ENCODE measurements around the gene DYNC1LI2. TPM values are rescaled to one million over a fixed set of nuclear protein-coding genes. Genes with fewer than 3 reads are reported as not detected.

Gene DYNC1LI2
- total RNA-seq, 4 donors from 2014 or later = 102 to 212 (median 137) TPM

DNA sequence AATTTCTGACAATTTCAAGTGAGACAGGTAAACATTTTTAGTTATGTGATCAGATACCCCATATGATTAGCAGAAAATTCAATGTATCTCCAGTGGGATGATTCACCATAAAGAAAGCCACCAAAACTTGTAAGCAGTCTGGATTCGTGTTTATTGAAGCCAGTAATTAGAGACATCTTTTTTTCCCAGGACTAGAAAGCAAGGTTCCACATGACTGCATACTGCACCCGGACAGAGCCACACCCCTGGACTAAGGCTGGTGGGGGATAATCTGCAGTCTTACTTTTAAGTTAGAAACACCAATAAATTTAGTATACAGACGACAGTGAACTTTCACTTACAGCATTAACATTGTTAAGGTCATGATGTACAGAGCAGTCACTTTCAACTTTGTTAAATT is 30.6 kb downstream of the DYNC1LI2 start:
- Histone ChIP-seq H3K27me3 (no peaks in the 10 kb centered on the region), H3K36me3 (peaks cover 45% of the 10 kb centered on the region), H3K9me3 (no peaks in the 10 kb centered on the region), H3K27ac (no peak overlapping the region), H3K4me3 (no peak overlapping the region), H3K4me1 (no peaks in the 10 kb centered on the region)
- no peak for DNase-seq (ENCODE audit: low spot score in 2 of 2)
- 55% methylated on average over 3 of the region's 3 CpGs for WGBS
- TF ChIP-seq POLR2AphosphoS5 (IDR thresholded peaks at IDR 0.05) (no peak), POLR2A (IDR thresholded peaks at IDR 0.05) (no peak), EP300 (IDR thresholded peaks at IDR 0.05) (no peak)
- TF ChIP-seq, protein P1, sequence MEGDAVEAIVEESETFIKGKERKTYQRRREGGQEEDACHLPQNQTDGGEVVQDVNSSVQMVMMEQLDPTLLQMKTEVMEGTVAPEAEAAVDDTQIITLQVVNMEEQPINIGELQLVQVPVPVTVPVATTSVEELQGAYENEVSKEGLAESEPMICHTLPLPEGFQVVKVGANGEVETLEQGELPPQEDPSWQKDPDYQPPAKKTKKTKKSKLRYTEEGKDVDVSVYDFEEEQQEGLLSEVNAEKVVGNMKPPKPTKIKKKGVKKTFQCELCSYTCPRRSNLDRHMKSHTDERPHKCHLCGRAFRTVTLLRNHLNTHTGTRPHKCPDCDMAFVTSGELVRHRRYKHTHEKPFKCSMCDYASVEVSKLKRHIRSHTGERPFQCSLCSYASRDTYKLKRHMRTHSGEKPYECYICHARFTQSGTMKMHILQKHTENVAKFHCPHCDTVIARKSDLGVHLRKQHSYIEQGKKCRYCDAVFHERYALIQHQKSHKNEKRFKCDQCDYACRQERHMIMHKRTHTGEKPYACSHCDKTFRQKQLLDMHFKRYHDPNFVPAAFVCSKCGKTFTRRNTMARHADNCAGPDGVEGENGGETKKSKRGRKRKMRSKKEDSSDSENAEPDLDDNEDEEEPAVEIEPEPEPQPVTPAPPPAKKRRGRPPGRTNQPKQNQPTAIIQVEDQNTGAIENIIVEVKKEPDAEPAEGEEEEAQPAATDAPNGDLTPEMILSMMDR (IDR thresholded peaks at IDR 0.05) = no peak

DNA sequence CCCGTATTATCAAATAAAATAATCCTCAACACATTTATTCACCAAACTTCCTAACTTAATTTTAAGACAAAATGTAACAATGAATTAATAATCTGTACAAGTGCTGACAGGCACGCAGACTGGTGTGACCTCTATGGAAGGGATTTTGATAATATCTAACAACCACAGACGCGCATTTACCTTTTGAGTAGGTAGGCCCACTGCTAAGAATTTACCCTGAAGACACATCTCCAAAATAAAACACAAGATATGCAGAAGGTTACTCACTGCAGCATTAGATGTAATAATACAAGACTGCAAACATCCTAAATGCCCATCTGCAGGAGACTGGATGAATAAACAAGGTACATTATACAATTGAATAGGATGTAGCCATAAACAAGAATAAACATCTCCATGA is 32.2 kb downstream of the DYNC1LI2 start:
- 69% methylated on average over 4 of the region's 4 CpGs for WGBS
- DNase-seq (ENCODE audit: low spot score in 2 of 2) = no peak
- Histone ChIP-seq H3K27me3 (no peaks in the 10 kb centered on the region), H3K4me1 (peaks cover 4% of the 10 kb centered on the region), H3K27ac (no peak overlapping the region), H3K4me3 (no peak overlapping the region), H3K36me3 (peaks cover 30% of the 10 kb centered on the region), H3K9me3 (no peaks in the 10 kb centered on the region)
- TF ChIP-seq POLR2AphosphoS5 (IDR thresholded peaks at IDR 0.05) (no peak), POLR2A (IDR thresholded peaks at IDR 0.05) (no peak), EP300 (IDR thresholded peaks at IDR 0.05) (no peak)
- TF ChIP-seq, protein P1 (IDR thresholded peaks at IDR 0.05) = no peak

DNA sequence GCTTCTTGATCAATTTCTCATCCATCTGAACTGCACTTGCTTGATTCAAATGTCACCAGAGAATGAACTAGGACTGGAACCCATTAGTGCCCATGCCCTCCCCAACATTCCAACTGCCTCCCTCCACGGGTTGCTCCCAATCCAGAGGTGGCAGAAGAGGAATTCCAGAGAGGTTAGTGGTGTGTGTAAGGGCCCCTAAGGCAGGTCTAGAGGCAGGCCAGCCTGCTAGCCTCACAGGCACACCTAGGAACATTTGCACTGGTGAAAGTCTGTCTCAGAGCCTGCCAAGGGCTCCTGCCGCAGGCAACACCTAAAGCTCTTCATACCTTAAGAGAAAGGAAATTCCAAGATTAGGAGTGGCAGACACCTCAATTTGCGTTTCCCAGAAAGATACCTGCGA is 33.6 kb downstream of the DYNC1LI2 start:
- no peak for TF ChIP-seq EP300 (IDR thresholded peaks at IDR 0.05)
- no peak for TF ChIP-seq POLR2AphosphoS5 (IDR thresholded peaks at IDR 0.05)
- Histone ChIP-seq H3K4me3 (no peak overlapping the region), H3K27me3 (no peaks in the 10 kb centered on the region), H3K27ac (no peak overlapping the region), H3K4me1 (peaks cover 4% of the 10 kb centered on the region), H3K9me3 (no peaks in the 10 kb centered on the region), H3K36me3 (peaks cover 15% of the 10 kb centered on the region)
- no peak for DNase-seq (ENCODE audit: low spot score in 2 of 2)
- WGBS = 53% methylated on average over 4 of the region's 4 CpGs

DNA sequence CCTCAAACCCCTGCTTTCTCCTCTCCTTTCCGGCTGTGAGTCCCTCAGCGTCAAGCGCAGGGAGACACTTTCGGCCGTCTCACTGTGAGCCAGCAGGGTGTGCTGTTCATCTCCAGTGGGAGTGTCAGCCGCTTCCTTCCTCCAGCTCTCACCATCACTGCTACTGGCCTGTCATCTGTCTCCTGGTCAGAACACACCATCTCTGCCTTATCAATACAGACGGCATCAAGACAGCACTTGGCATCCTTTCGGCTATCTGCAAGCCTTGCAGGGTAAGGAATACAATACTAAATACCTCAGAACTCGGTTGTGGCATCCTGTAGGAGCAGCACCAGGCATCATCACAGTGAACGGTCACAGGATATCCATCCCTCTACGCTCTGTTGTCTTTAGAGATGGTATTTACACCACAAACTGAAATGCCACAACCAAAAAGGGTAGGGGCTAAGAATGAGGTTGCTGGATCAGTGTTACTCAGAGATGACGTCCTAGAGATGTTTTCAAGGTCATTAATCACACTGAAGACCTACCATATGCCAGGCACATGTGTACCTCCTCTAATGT is 34.2 kb downstream of the DYNC1LI2 start:
- Histone ChIP-seq H3K4me3 (no peak overlapping the region), H3K9me3 (no peaks in the 10 kb centered on the region), H3K4me1 (peaks cover 4% of the 10 kb centered on the region), H3K27me3 (no peaks in the 10 kb centered on the region), H3K36me3 (peaks cover 9% of the 10 kb centered on the region), H3K27ac (no peak overlapping the region)
- no peak for DNase-seq (ENCODE audit: low spot score in 2 of 2)
- WGBS = 60% methylated on average over 12 of the region's 12 CpGs
- TF ChIP-seq EP300 (IDR thresholded peaks at IDR 0.05) (no peak), POLR2AphosphoS5 (IDR thresholded peaks at IDR 0.05) (no peak), POLR2A (IDR thresholded peaks at IDR 0.05) (no peak)
- TF ChIP-seq, protein P1 (IDR thresholded peaks at IDR 0.05) = peak in 1 of 2 donors; percentile 46

DNA sequence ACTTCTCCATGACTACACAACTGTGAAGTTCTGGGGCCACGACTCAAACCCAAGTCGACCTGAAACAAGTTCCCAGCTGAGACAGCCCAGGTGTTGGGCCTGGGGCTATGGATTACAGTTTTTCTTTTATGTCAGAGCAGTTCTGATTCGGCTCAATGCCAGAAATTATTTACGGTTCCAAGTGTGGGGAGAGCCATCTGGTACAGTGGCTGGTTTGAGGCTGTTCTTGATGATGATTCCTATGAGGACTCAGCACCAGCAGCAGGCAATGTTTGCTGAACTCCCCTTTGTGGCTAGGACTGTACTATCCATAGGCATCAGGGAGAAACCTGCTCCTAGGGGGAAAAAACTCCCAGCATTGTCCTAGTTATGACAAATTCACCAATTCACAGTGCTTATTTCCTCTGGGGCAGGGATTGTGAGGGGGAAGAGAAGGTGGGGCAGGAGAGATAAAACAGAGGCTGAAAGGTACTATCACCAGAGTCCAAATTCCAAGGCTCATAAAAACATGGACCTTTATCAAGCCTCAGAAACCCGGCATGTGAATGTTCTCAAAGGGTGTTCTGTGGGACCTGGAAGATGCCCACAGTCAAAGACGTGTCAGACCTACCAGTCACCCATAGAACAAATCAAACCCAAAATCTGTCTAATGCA is 36.6 kb downstream of the DYNC1LI2 start:
- Histone ChIP-seq H3K27me3 (no peaks in the 10 kb centered on the region), H3K4me1 (peaks cover 4% of the 10 kb centered on the region), H3K9me3 (no peaks in the 10 kb centered on the region), H3K27ac (no peak overlapping the region), H3K4me3 (no peak overlapping the region), H3K36me3 (peaks cover 5% of the 10 kb centered on the region)
- 38% methylated on average over 6 of the region's 6 CpGs for WGBS
- TF ChIP-seq POLR2AphosphoS5 (IDR thresholded peaks at IDR 0.05) (no peak), POLR2A (IDR thresholded peaks at IDR 0.05) (no peak), EP300 (IDR thresholded peaks at IDR 0.05) (no peak)
- TF ChIP-seq, protein P1 (IDR thresholded peaks at IDR 0.05) = no peak
- no peak for DNase-seq (ENCODE audit: low spot score in 2 of 2)

Data from suprapubic skin (tissue), 4 donors.